ENCODE results near the gene PHYHD1. TPM values are rescaled to one million over a fixed set of nuclear protein-coding genes. Genes with fewer than 3 reads are reported as not detected.

PHYHD1 gene
- total and polyA plus RNA-seq, 2 of the 13 experiments (the other 11 are each of a cell fraction or from before 2014, with no cell fraction given), result 10.6 to 25.3 TPM

DNA sequence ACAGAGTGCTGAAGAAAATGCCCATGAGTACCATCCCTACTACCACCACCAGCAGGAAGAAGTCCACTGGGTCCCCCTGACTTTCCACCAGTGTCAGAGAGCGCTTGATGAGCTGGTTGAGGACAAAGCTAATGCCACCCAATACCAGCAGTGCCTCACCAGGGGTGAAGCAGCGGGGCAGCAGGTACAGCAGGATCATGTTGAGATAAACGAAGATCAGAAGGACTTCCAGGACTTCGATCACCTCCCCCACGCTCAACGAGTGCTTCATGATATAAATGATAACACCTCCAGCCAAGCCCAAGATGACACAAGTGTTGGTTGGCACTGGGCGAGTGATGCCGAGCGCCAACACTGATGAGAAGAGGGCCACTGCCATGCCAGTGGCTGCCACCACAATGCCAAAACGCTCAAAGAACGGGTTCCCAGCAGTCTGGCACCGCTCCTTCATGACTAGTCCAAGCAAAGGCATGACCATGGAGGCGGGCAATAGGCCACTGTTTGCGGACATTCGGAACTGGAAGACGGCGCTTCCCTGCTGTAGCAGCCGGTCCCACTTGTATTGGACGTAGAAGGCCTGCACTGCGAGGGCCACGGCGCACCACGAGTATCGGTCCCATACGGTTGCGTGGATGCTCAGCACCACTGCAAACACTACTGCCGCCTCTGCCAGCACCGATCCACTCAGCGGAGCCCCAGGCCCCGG is 25.9 kb downstream of the PHYHD1 start (continued):
- TF ChIP-seq, protein P1, sequence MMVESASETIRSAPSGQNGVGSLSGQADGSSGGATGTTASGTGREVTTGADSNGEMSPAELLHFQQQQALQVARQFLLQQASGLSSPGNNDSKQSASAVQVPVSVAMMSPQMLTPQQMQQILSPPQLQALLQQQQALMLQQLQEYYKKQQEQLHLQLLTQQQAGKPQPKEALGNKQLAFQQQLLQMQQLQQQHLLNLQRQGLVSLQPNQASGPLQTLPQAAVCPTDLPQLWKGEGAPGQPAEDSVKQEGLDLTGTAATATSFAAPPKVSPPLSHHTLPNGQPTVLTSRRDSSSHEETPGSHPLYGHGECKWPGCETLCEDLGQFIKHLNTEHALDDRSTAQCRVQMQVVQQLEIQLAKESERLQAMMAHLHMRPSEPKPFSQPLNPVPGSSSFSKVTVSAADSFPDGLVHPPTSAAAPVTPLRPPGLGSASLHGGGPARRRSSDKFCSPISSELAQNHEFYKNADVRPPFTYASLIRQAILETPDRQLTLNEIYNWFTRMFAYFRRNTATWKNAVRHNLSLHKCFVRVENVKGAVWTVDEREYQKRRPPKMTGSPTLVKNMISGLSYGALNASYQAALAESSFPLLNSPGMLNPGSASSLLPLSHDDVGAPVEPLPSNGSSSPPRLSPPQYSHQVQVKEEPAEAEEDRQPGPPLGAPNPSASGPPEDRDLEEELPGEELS (CRISPR knock-in tag; IDR thresholded peaks at IDR 0.05), result no peak
- TF ChIP-seq ZNF224 (CRISPR knock-in tag; IDR thresholded peaks at IDR 0.05) (no peak), ZMAT3 (CRISPR knock-in tag; conservative IDR thresholded peaks at IDR 0.05) (no peak), MAF1 (CRISPR knock-in tag; IDR thresholded peaks at IDR 0.05; ENCODE audit: borderline replicate concordance) (no peak), KDM1A (CRISPR knock-in tag; IDR thresholded peaks at IDR 0.05) (no peak), THYN1 (CRISPR knock-in tag; IDR thresholded peaks at IDR 0.05; ENCODE audit: borderline replicate concordance, low read depth) (no peak), RFX3 (CRISPR knock-in tag; IDR thresholded peaks at IDR 0.05) (no peak), SUZ12 (IDR thresholded peaks at IDR 0.05; ENCODE audit: low read depth, low read length) (no peak), MEF2D (CRISPR knock-in tag; IDR thresholded peaks at IDR 0.05) (no peak), MBNL3 (CRISPR knock-in tag; conservative IDR thresholded peaks at IDR 0.05) (no peak), NR2F1 (CRISPR knock-in tag; IDR thresholded peaks at IDR 0.05) (no peak), MYC (CRISPR knock-in tag; IDR thresholded peaks at IDR 0.05; ENCODE audit: borderline replicate concordance) (no peak), SIX1 (CRISPR knock-in tag; IDR thresholded peaks at IDR 0.05; ENCODE audit: borderline replicate concordance) (no peak), ZNF7 (CRISPR knock-in tag; IDR thresholded peaks at IDR 0.05) (no peak), RFX5 (IDR thresholded peaks at IDR 0.05; ENCODE audit: low read depth, low read length) (no peak), GFI1 (CRISPR knock-in tag; IDR thresholded peaks at IDR 0.05; ENCODE audit: borderline replicate concordance) (0 out of 2 replicates have a peak, but pooled peaks have one; percentile 8), BORCS8-MEF2B (CRISPR knock-in tag; IDR thresholded peaks at IDR 0.05) (peak; percentile 0; the same call in 1 of the 2 replicates), ZFP82 (CRISPR knock-in tag; IDR thresholded peaks at IDR 0.05; ENCODE audit: borderline replicate concordance) (no peak), TP53 (CRISPR knock-in tag; conservative IDR thresholded peaks at IDR 0.05) (no peak)
- TF ChIP-seq, protein P2, sequence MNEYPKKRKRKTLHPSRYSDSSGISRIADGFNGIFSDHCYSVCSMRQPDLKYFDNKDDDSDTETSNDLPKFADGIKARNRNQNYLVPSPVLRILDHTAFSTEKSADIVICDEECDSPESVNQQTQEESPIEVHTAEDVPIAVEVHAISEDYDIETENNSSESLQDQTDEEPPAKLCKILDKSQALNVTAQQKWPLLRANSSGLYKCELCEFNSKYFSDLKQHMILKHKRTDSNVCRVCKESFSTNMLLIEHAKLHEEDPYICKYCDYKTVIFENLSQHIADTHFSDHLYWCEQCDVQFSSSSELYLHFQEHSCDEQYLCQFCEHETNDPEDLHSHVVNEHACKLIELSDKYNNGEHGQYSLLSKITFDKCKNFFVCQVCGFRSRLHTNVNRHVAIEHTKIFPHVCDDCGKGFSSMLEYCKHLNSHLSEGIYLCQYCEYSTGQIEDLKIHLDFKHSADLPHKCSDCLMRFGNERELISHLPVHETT (CRISPR knock-in tag; conservative IDR thresholded peaks at IDR 0.05), result no peak
- TF ChIP-seq, protein P3, sequence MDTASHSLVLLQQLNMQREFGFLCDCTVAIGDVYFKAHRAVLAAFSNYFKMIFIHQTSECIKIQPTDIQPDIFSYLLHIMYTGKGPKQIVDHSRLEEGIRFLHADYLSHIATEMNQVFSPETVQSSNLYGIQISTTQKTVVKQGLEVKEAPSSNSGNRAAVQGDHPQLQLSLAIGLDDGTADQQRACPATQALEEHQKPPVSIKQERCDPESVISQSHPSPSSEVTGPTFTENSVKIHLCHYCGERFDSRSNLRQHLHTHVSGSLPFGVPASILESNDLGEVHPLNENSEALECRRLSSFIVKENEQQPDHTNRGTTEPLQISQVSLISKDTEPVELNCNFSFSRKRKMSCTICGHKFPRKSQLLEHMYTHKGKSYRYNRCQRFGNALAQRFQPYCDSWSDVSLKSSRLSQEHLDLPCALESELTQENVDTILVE (CRISPR knock-in tag; IDR thresholded peaks at IDR 0.05), result no peak
- TF ChIP-seq, protein P4, sequence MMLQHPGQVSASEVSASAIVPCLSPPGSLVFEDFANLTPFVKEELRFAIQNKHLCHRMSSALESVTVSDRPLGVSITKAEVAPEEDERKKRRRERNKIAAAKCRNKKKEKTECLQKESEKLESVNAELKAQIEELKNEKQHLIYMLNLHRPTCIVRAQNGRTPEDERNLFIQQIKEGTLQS (CRISPR knock-in tag; IDR thresholded peaks at IDR 0.05), result no peak
- TF ChIP-seq, protein P5, sequence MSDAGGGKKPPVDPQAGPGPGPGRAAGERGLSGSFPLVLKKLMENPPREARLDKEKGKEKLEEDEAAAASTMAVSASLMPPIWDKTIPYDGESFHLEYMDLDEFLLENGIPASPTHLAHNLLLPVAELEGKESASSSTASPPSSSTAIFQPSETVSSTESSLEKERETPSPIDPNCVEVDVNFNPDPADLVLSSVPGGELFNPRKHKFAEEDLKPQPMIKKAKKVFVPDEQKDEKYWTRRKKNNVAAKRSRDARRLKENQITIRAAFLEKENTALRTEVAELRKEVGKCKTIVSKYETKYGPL (CRISPR knock-in tag; IDR thresholded peaks at IDR 0.05), result no peak
- TF ChIP-seq, protein P6, sequence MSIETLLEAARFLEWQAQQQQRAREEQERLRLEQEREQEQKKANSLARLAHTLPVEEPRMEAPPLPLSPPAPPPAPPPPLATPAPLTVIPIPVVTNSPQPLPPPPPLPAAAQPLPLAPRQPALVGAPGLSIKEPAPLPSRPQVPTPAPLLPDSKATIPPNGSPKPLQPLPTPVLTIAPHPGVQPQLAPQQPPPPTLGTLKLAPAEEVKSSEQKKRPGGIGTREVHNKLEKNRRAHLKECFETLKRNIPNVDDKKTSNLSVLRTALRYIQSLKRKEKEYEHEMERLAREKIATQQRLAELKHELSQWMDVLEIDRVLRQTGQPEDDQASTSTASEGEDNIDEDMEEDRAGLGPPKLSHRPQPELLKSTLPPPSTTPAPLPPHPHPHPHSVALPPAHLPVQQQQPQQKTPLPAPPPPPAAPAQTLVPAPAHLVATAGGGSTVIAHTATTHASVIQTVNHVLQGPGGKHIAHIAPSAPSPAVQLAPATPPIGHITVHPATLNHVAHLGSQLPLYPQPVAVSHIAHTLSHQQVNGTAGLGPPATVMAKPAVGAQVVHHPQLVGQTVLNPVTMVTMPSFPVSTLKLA (IDR thresholded peaks at IDR 0.05), result no peak
